Activated CD4-positive, alpha-beta memory T cell treated with anti-CD3 and anti-CD28 coated beads, Interleukin-2, amount 10 ng/mL, durations not matched to agents 7 days and 5 days (primary cell): ENCODE data around the gene ATF7. TPM values are rescaled to one million over a fixed set of nuclear protein-coding genes. Genes with fewer than 3 reads are reported as not detected.
"Not testable (repeated sequence)": the region's sequence is repeated elsewhere in the genome, so short reads cannot be mapped to it uniquely, and the experiment has no call there.

Experiments used
- CTCF ChIA-PET: fragments of 350-600 bp; sonication (Branson Sonifier 250); formaldehyde crosslinking; loops from one replicate; lab custom pipeline; 2021; ENCODE audit warnings: antibody characterized with exemption, inconsistent platforms; lab: Charles Lee
- POLR2A ChIA-PET: fragments of 350-600 bp; sonication (Branson Sonifier 250); formaldehyde crosslinking; loops from one replicate; lab custom pipeline; 2021; ENCODE audit warnings: antibody characterized with exemption; lab: Charles Lee
- DNase-seq: peaks from one replicate; pipeline ENCODE4 v3.0.0-alpha.2; 2020
- H3K27ac Mint-ChIP-seq: one replicate; pipeline ENCODE4 v1.8.0; 2021; ENCODE audit warnings: mild to moderate bottlenecking, mixed read lengths
- H3K27me3 Mint-ChIP-seq: one replicate; pipeline ENCODE4 v1.8.0; 2021; ENCODE audit warnings: mixed read lengths
- H3K36me3 Mint-ChIP-seq: one replicate; pipeline ENCODE4 v1.8.0; 2021; ENCODE audit warnings: low read depth, mixed read lengths
- H3K4me1 Mint-ChIP-seq: one replicate; pipeline ENCODE4 v1.8.0; 2021; ENCODE audit warnings: mixed read lengths
- H3K4me3 Mint-ChIP-seq: one replicate; pipeline ENCODE4 v1.8.0; 2021; ENCODE audit warnings: mild to moderate bottlenecking, mixed read lengths
- H3K9me3 Mint-ChIP-seq: one replicate; pipeline ENCODE4 v1.8.0; 2021; ENCODE audit warnings: mixed read lengths
- total RNA-seq, 2 experiments: library from RNA; stranded (reverse); gene quantifications; one replicate each; pipeline ENCODE4 v1.2.3, GENCODE V29; 2021

ATF7 gene
- total RNA-seq, 2 experiments from 2014 or later = 21.4 to 24.0 TPM

DNA sequence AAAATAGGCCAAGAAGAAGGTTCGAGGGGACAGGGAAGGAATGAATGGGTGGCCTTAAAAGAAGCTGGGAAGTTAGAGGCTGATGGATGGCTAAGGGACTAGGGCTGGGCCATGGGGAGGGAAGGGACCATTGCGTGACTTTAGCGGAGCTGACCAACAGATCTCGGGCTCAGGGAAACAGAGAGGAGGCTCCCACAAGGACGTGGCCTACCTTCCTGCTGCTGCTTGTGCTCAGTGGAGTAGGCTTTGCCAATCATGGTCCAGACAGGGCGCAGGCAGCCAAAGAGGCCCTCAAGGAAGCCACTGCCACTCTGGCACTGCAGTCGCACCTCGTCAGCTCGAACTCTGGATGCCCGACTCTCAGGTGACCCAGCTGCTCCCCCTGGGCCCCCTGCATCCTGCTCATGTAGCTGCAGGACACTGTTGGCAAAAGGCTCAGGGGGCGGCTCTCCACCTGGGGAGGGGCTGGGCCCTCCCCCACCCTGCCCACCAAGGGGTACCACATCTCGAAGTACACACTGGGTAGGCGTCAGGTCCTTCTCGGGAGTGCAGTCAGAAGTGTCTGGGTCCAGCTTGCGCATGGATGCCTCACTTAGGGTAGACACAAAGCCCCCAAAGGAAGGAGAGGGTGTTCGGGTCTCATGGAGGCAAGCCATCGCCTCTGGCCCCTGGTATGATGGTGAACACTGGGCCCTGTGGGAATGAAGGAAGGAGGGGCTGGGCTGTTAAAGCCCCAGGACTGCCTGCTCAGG is 139.3 kb downstream of the ATF7 start:
- CTCF ChIA-PET = no interaction called here

DNA sequence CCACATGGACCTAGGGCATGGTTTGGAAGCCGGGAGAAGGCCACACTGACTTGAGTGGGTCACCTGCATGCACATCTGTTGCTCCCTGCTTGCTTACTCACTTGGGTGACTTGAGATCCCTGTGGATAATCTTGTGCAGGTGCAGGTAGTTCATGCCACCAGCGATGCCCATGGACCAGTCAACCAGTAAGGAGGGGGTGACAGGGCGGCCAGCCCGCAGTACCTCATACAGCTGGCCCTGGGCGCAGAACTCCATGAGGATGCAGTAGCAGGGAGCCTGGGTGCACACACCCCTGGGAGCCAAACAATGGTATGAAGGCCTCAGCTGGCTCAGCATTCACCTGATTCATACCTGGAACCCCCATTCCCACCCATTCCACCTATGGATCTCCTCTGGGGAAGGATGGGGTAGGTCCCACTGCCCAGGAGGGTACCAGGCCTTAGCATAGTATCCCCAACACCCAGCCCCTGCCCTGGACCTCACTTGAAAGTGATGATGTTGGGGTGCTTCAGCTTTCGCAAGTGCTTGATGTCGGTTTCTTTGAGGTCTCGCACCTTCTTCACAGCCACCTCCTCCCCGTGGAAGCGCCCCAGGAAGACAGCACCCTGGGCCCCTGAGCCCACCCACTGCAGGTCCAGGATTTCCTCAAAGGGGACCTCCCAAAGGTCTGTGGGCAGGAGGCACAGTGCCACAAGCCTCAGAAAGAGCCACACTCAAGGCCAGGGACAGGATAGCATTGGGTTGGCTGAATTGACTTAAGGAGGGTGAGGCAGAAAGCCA is 140.0 kb downstream of the ATF7 start:
- no peaks in the 10 kb centered on the region for H3K4me1 Mint-ChIP-seq
- ChIA-PET POLR2A (interaction anchor here (0.7 to 3.4 kb wide), 6 partner anchors 8 to 91 kb away, joined by 3 to 16 read pairs (median 4); partner anchors contain the start of gene MAP3K12), CTCF (no interaction called here)
- no peak overlapping the region for H3K27ac Mint-ChIP-seq
- no peak overlapping the region for H3K4me3 Mint-ChIP-seq
- peaks cover 49% of the 10 kb centered on the region for H3K36me3 Mint-ChIP-seq
- DNase-seq = no peak
- no peaks in the 10 kb centered on the region for H3K9me3 Mint-ChIP-seq
- H3K27me3 Mint-ChIP-seq = no peaks in the 10 kb centered on the region

More for the DNA sequence above, 139.3 kb downstream of the ATF7 start:
- Mint-ChIP-seq H3K9me3 (no peaks in the 10 kb centered on the region), H3K4me1 (no peaks in the 10 kb centered on the region), H3K27ac (no peak overlapping the region), H3K36me3 (peaks cover 46% of the 10 kb centered on the region), H3K27me3 (no peaks in the 10 kb centered on the region), H3K4me3 (no peak overlapping the region)
- no peak for DNase-seq
- POLR2A ChIA-PET = interaction anchor here (0.7 to 3.4 kb wide), 6 partner anchors 9 to 92 kb away, joined by 3 to 16 read pairs (median 4); partner anchors contain the start of gene MAP3K12

DNA sequence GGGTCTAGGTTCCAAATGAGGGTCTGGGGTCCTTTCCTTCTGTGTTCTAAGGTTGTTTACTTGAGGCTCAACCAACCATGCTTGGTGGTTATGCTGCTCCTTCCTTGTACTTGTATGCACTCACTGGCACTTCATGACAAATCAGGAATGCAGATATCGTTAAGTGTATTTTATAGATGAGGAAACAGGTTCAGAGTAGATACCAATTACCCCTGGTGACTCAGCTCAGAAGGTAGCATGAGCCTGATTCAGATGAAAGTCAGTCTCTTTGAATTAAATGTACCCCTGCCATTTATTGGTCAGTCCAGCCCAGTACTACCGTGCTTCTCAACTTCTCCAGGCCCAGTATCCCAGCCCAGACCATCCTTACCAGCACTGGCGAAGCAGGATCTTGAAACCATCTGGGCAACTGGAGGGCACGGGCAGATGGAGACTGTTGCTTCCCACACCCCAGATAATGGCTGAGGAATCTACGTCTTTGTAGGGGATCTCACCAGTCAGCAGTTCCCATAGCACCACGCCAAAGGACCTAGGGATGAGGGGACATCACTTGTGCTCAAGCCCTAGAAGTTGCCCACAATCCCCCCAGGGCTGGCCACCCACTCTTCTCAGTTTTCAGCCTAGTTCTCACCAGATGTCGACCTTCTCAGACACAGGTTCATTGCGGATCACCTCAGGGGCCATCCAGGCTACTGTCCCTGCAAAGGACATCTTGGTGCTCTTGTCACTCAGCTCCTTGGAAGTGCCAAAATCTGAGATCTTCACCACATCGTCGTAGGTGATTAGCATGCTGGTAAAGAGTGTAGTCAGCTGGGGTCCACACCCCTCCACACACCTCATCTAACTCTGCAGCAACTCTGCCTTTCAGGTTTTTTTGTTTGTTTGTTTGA is 141.3 kb downstream of the ATF7 start:
- Mint-ChIP-seq H3K4me3 (no peak overlapping the region), H3K27ac (peak overlapping the region; percentile 21), H3K9me3 (no peaks in the 10 kb centered on the region), H3K27me3 (no peaks in the 10 kb centered on the region), H3K36me3 (peaks cover 57% of the 10 kb centered on the region), H3K4me1 (peaks cover 7% of the 10 kb centered on the region)
- CTCF ChIA-PET = no interaction called here
- POLR2A ChIA-PET = interaction anchor here (0.9 to 3.4 kb wide), 3 partner anchors 8 to 29 kb away, joined by 3 to 34 read pairs (median 16); no protein-coding TSS in a partner anchor
- DNase-seq = no peak

DNA sequence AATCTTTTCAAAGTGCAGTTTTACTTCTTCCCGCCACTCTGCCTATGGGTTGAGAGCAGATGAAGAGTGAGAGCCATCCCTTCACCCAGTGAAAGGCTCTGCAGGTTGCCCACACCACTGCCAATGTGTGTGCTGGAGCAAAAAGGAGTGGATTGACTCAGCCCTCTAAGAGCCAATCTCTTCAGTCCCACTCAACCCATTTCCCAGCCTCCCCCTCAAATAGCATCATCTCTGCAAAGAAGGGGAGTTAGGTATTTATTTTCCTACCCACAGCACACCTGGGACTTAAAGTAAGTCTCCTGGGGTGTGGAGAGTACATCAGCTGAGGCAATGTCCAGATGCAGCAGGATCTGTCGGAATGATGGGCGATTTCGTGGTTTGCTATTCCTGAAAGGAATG is 142.2 kb downstream of the ATF7 start:
- Mint-ChIP-seq H3K4me1 (peaks cover 12% of the 10 kb centered on the region), H3K4me3 (no peak overlapping the region), H3K27ac (peak overlapping the region; percentile 26), H3K36me3 (peaks cover 66% of the 10 kb centered on the region), H3K9me3 (no peaks in the 10 kb centered on the region), H3K27me3 (no peaks in the 10 kb centered on the region)
- DNase-seq = no peak
- POLR2A ChIA-PET = interaction anchor here (1.2 to 20.5 kb wide), 5 partner anchors 9 to 104 kb away, joined by 3 to 281 read pairs (median 34); partner anchors contain the start of gene SP1
- CTCF ChIA-PET = interaction anchor here (0.6 kb wide), 1 partner anchor 128 kb away, joined by 3 read pairs; no protein-coding TSS in a partner anchor

DNA sequence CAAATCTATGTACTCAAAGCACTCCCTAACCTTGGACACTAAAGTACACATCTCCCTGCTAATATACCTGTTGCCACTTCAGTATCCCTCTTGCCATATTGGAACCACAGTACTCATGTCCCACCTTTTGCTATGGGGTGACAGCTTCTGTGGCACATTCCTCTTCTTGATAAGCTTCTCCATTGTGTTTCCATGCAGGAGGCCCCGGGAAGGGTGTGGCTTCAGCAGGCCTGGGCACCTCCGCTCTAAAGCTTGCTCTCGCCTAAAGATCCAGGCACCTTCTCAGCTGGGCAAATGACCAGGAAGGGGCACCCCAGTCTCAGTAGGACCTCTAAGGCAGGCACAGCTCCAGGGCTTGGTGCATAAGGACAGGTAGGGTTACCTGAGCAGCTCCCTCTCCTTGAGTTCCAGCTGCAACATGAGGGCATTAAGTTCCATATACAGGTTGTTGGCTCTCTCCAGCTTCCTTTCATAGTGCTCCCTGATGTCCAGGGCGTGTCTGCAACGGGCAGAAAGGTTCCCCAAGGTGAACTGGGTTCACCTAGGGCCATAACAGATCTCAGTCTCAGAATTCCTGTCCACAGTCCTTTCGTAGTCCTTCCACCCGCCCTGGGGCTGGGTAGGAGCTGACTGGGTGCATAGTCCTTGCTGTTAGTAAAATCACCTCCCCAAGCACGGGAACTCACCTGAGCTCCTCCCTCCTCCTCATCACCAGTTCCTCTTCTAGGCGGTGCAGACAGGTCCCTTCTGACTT is 142.8 kb downstream of the ATF7 start:
- ChIA-PET POLR2A (interaction anchor here (0.8 to 20.5 kb wide), 8 partner anchors 9 to 188 kb away, joined by 3 to 281 read pairs (median 12); partner anchors contain the start of genes MAP3K12, PFDN5, SP1 and TARBP2), CTCF (interaction anchor here (0.6 to 2.2 kb wide), 4 partner anchors 8 to 128 kb away, joined by 3 to 13 read pairs (median 6); no protein-coding TSS in a partner anchor)
- no peak overlapping the region for H3K4me3 Mint-ChIP-seq
- no peaks in the 10 kb centered on the region for H3K9me3 Mint-ChIP-seq
- DNase-seq = no peak
- no peak overlapping the region for H3K27ac Mint-ChIP-seq
- no peaks in the 10 kb centered on the region for H3K27me3 Mint-ChIP-seq
- H3K36me3 Mint-ChIP-seq = peaks cover 69% of the 10 kb centered on the region
- H3K4me1 Mint-ChIP-seq = peaks cover 15% of the 10 kb centered on the region

DNA sequence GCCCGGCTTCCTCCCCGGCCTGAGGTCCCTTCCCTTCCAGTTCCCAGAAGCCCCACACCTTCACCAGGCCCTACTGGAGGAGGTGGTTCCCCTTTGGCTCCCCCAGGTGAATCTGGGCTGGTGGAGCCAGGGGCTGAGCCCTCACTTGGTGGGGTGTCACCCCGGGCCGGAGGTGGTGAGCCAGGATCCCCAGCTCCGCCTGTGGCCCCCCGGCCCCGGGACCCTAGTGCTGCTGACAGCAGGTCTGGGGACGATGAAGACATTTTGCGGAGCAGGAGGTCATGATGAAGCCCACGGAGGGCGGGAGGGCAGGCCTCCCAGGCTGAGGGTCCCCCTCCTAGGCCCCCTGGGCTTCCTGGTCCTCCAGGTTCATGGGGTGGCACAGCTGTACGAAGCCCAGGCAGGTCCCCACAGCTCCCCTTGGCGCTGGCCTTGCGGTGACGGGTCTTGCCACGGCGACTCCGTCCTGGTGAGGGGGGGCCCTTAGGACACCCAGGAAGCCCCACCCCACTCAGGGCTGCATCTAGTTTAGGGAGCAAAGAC is 143.5 kb downstream of the ATF7 start:
- Mint-ChIP-seq H3K27me3 (no peaks in the 10 kb centered on the region), H3K27ac (no peak overlapping the region), H3K36me3 (peaks cover 72% of the 10 kb centered on the region), H3K4me3 (no peak overlapping the region), H3K4me1 (peaks cover 17% of the 10 kb centered on the region), H3K9me3 (no peaks in the 10 kb centered on the region)
- CTCF ChIA-PET = interaction anchor here (1.1 to 2.2 kb wide), 6 partner anchors 9 to 159 kb away, joined by 3 to 13 read pairs (median 7); no protein-coding TSS in a partner anchor
- POLR2A ChIA-PET = interaction anchor here (0.8 to 20.5 kb wide), 9 partner anchors 10 to 276 kb away, joined by 3 to 281 read pairs (median 6); partner anchors contain the start of genes MAP3K12, PFDN5 and TARBP2
- DNase-seq = no peak

DNA sequence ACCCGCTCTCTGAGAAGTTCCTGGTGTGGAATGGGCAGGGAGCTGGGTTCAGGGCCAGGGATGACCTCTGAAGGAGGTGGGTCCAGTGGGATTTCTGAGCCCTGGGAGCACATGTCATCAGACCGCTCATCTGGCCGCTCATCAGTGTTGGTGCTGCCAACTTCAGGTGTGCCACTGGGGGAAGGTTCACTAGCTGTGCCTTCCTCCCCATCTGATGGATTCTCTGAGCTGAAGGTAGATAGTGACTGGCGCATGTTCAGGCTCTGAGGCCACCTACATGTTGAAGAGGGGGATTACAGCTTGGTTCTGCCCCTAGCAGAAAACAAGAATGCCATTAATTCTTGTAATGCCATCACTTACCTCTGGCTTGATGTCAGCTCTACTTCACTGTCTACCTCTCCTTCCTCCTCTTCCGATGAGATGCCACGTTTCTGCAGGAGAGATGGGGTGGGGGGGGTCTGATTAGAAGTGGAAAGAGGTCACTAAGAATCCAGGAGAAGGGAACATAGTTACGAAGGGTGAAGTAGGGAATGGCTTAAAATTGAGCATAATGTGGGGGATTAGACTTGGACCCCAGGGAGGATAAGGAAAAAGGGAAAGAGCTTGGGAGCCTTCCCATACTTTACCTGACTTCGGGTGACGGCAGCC is 144.1 kb downstream of the ATF7 start:
- ChIA-PET POLR2A (interaction anchor here (1.0 to 20.5 kb wide), 9 partner anchors 9 to 276 kb away, joined by 3 to 281 read pairs (median 6); partner anchors contain the start of genes MAP3K12, PFDN5 and TARBP2), CTCF (interaction anchor here (0.6 to 2.2 kb wide), 8 partner anchors 9 to 171 kb away, joined by 3 to 13 read pairs (median 4); partner anchors contain the start of gene TARBP2)
- Mint-ChIP-seq H3K36me3 (peaks cover 72% of the 10 kb centered on the region), H3K4me1 (peaks cover 19% of the 10 kb centered on the region), H3K9me3 (no peaks in the 10 kb centered on the region), H3K27me3 (no peaks in the 10 kb centered on the region), H3K4me3 (no peak overlapping the region), H3K27ac (no peak overlapping the region)
- DNase-seq = no peak

DNA sequence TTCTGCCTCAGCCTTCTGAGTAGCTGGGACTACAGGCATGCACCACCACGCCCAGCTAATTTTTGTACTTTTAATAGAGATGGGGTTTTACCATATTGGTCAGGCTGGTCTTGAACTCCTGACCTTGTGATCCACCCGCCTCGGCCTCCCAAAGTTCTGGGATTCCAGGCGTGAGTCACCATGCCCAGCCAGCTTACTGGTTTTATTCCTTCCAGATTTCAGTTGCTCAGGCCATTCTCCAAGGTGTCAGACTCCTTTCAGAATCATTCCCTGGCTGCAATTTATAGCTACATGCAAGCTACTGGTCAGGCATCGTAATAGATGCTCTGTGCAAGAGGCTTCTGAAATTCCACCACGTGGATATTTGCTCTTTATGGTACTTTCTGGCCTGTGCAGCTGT is 144.7 kb downstream of the ATF7 start:
- H3K9me3 Mint-ChIP-seq, H3K27ac Mint-ChIP-seq, H3K27me3 Mint-ChIP-seq, H3K4me3 Mint-ChIP-seq, DNase-seq: not testable (repeated sequence)
- peaks cover 24% of the 10 kb centered on the region for H3K4me1 Mint-ChIP-seq
- ChIA-PET POLR2A (interaction anchor here (1.0 to 20.5 kb wide), 8 partner anchors 8 to 275 kb away, joined by 3 to 281 read pairs (median 14); partner anchors contain the start of genes MAP3K12 and TARBP2), CTCF (interaction anchor here (0.6 to 2.2 kb wide), 7 partner anchors 9 to 171 kb away, joined by 3 to 13 read pairs (median 5); partner anchors contain the start of gene TARBP2)
- peaks cover 75% of the 10 kb centered on the region for H3K36me3 Mint-ChIP-seq

DNA sequence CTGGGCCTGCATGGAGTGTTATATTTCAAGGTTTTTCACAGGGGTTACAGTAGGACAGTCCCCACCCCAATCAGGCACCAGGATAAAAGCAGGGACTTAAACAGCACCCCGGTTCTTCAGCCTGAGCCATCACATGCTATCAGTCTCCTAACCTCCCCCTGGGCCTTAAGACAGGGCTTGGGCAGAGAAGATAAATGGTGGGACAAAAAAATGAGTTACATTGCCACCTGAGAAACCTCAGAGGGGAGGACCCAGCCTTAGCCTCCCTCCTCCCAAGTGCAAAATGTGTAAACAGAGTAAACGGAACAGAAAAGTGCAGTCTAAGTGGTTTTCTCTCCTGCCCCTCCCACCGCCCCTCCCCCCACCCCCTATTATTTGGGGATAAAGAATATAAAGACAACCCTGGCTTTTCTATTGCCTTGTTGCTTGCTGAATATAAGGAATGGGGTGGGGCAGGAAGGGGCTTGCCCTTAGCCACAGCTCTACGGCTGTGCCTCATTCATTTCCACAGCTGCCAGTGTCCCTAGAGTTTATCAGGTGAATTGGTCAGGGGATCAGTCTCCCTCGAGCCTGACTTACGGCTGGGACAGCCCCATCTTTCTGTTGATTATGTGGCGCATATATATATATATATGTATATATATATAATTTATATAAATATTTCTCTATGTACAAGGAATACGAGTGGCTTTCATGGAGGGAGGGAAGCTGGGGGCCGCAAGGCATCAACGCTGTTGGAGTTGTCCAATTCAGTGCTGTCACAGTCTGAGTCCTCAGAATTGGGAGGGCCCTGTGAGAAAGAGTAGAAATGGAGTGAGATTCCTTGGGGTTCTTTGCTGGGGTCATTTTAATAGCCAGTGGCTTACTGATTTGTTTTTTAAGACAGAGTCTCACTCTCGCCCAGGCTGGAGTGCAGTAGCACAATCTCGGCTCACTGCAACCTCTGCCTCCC is 145.4 kb downstream of the ATF7 start:
- POLR2A ChIA-PET = interaction anchor here (1.0 to 20.5 kb wide), 6 partner anchors 8 to 136 kb away, joined by 3 to 281 read pairs (median 14); partner anchors contain the start of genes MAP3K12 and TARBP2
- CTCF ChIA-PET = interaction anchor here (1.2 to 2.2 kb wide), 4 partner anchors 8 to 59 kb away, joined by 3 to 13 read pairs (median 6); partner anchors contain the start of gene TARBP2
- no peaks in the 10 kb centered on the region for H3K27me3 Mint-ChIP-seq

More for the DNA sequence above, 145.4 kb downstream of the ATF7 start:
- H3K27ac Mint-ChIP-seq = no peak overlapping the region
- DNase-seq = no peak
- H3K36me3 Mint-ChIP-seq = peaks cover 77% of the 10 kb centered on the region
- no peak overlapping the region for H3K4me3 Mint-ChIP-seq
- H3K4me1 Mint-ChIP-seq = peaks cover 29% of the 10 kb centered on the region
- no peaks in the 10 kb centered on the region for H3K9me3 Mint-ChIP-seq
